ENCODE data around the gene EN1.

GRCh38 chr2:118861731-118862130 is 14.3 kb upstream of the EN1 start:
- TF ChIP-seq EZH2phosphoT487 (IDR thresholded peaks at IDR 0.05; ENCODE audit: borderline replicate concordance) (no peak), CTCF (IDR thresholded peaks at IDR 0.05 in 2 of 3, conservative IDR thresholded peaks at IDR 0.05 in 1 of 3; ENCODE audit: borderline replicate concordance in 1 of 3, insufficient read depth in 1 of 3, low read depth in 2 of 3, low read length in 2 of 3) (no peak), REST (IDR thresholded peaks at IDR 0.05; ENCODE audit: low read depth) (no peak), SIN3A (IDR thresholded peaks at IDR 0.05; ENCODE audit: low read depth) (no peak), YY1 (IDR thresholded peaks at IDR 0.05; ENCODE audit: extremely low read depth, insufficient replicate concordance, low read depth, low read length) (no peak), FOSL1 (IDR thresholded peaks at IDR 0.05; ENCODE audit: low read depth) (no peak), MAX (IDR thresholded peaks at IDR 0.05) (no peak), POLR2A (IDR thresholded peaks at IDR 0.05; ENCODE audit: borderline replicate concordance, extremely low read depth, insufficient read depth, insufficient read length) (no peak), JUND (IDR thresholded peaks at IDR 0.05) (no peak), POLR2AphosphoS5 (IDR thresholded peaks at IDR 0.05; ENCODE audit: low read depth, low read length) (no peak), EZH2 (IDR thresholded peaks at IDR 0.05) (no peak), ATF3 (IDR thresholded peaks at IDR 0.05) (no peak)
